NK-92 (cell line): Measurements from ENCODE around the gene HK2.

Source experiments
- DNase-seq: peaks from one replicate; lab custom pipeline; 2025; ENCODE audit not compliant: unreplicated experiment; lab: John Stamatoyannopoulos, UW

The HK2 gene

DNA sequence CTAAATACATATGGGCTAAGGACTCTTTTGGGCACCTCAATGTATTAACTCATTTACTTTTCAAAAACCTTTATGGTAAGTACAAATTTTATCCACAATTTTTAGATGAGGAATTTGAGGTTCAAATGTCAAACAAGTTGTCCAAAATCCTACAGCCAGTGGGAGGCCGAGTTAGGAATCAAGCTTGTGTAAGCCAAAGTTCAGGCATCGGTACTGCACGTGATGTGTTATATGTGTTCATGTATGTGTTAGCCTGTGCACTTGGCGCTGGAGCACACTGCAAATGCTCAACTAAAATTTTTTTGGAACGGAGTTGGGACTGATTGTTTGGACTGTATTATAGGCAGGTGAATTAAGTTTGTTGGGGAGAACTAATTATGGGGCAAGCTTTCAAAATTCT, 22.7 kb downstream of the HK2 start:
- DNase-seq, result no peak

DNA sequence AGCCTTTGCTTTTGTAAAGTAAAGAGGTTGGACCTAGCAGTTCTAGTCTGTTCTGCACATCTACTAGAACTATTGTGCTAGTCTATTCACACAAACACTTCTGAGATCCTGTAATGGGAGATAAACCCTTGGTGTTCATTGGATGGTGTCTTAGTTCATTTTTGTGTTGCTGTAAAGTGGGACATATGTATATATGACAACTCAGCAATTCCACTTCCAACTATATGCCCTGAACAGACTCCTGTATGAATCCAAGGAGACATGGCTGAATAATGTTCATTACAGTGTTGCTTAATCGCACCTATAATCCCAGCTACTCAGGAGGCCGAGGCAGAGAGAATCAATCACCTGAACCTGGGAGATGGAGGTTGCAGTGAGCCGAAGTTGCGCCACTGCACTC, 23.3 kb downstream of the HK2 start:
- DNase-seq, result no peak

DNA sequence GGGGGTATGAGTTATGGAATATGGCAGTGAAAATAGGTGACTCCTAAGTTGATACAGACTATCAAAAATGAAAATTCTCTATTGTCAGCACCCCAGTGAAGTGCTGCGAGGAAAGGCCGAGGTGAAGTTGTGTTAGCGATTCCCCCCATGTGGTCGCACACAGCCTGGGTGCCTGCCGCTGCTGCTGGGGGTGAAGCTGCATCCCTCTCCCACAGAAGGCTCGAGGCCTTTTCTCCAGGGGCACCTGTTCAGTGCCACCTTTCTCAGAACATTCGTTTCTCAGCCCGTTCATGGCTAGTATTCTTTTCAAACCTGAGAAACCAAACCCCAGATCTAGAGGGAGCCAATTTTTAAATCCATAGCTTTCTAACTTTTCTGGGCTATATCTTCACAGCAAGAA, 23.8 kb downstream of the HK2 start:
- DNase-seq, result no peak

DNA sequence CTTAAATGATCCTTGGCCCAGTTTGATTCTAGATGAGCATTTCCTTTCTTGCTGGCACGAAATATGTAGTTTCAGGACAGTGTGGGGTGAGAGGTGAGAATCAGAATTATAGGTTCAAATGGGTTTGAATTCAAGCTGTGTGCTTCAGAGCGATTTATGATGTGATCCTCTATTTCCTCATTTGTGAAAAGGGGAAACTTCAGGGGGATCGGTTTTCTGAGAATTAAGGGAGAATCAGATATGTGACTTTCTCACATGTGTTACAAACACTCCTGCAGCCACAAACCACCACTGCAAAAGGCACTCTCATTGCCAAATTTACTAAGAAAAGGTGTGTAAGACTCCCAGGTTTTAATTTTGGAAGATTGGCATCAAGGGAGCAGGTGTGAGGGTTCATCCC, 24.4 kb downstream of the HK2 start:
- DNase-seq, result no peak

DNA sequence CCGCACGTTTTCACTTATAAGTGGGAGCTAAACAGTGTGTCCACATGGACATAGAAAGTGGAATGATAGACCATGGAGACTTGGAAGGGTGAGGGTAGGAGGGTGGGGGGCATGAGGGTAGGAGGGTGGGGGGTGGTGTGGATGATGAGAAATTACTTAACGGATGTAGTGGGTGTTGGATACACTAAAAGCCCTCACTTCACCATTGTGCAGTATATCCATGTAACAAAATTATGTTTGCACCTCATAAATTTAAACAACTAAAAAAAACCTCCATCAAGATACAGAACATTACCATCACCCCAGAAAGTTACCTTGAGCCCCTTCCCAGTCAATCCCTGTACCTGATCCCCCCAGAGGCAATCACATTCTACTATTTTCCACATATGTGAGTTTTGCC, 26.2 kb downstream of the HK2 start:
- DNase-seq, result no peak

DNA sequence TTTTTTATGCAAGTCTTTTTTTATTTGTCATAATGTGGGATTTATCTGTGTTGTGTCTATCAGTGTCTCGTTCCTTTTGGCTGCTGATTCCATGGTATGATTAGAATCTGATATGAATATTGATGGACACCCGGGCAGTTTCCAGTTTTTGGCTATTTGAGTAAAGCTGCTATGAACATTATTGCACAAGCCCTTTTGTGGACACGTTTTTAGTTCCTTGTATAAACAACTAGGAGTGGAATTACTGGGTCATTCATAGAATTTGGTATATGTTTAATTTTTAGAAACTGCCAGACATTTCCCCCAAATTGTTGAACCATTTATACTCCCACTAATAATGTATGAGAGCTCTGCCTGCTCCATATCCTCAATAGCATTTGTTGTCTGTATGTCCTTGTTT, 26.6 kb downstream of the HK2 start:
- no peak for DNase-seq

DNA sequence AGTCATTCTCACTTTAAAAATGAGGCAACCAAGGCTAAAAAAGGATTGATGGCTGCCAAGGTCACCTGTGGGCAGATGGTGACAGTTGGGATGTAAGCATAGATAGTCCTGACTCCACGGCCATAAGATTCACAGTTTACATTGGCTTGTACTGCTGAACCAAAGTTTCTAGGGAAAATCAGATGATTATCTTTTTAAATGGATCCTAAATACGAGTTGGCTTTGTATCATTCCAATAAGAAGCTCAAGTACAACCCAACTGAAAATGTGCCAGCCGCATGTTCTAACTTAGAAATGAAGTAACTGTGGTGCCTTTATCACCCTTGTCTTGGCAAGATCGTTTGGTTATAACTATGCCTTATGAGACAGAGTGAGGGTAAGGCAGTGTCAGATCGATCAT, 27.6 kb downstream of the HK2 start:
- no peak for DNase-seq

DNA sequence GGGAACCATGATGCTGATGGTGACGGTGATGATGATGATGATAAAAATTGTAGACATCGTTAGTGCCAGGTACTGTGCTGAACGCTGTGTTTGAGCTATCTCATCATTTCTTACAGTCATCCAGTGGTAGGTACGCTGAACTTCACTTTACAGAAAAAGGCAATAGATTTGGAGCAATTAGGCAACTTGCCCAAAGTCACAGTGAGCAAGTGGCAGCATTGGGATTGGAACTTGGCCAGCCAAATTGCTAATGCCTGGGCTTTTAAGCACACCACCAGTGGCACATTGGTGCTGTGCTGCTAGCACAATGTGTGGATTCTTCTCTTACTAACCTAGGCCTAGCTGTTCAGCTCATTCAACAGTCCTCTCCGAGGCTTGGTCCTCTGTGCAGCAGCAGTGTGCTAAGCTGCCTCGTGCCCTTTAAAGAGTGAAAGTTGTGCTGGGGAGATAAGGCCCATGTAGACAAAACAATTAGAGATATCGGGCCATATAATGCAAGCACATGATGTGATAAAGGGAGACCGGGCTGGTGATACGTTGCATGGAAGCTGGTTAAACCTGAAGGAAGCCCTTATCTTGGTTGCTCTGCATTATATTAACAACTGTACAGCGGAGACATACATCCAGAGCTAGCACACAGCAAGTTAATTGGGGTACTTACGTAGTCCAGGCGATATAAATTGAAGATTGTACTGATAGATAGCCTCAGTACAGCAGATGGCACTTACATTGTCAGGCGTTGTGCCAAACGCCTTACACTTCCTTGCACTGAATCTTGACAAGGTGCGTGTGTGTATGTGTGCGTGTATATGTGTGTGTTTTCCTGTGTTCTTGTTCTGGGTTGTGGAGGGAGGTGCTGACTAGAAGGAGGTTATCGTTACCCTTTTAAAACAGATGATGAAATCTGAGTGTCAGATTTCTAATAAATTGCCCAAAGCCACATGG, 28.4 kb downstream of the HK2 start:
- no peak for DNase-seq

DNA sequence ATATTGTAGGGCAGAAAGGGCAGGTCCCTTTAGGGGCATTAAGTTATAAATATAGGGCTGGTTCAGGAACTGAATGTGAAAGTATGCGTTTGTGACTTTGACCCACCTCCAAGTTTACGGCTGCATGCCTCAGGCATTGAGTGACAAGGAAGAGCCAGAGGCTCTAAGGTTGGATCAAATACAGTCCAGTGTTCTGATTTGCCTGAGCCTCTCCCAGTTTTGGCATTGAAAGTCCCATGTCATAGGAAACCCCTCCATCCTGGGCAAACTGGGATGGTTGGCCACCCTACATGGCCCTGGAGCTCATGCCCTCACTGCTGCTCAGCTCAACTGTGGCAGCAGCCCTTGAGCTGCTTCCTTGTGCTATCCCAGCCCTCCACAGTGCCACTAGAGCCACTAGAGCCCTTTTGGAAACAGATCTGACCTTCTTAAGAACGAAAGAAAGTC, 29.9 kb downstream of the HK2 start:
- no peak for DNase-seq

DNA sequence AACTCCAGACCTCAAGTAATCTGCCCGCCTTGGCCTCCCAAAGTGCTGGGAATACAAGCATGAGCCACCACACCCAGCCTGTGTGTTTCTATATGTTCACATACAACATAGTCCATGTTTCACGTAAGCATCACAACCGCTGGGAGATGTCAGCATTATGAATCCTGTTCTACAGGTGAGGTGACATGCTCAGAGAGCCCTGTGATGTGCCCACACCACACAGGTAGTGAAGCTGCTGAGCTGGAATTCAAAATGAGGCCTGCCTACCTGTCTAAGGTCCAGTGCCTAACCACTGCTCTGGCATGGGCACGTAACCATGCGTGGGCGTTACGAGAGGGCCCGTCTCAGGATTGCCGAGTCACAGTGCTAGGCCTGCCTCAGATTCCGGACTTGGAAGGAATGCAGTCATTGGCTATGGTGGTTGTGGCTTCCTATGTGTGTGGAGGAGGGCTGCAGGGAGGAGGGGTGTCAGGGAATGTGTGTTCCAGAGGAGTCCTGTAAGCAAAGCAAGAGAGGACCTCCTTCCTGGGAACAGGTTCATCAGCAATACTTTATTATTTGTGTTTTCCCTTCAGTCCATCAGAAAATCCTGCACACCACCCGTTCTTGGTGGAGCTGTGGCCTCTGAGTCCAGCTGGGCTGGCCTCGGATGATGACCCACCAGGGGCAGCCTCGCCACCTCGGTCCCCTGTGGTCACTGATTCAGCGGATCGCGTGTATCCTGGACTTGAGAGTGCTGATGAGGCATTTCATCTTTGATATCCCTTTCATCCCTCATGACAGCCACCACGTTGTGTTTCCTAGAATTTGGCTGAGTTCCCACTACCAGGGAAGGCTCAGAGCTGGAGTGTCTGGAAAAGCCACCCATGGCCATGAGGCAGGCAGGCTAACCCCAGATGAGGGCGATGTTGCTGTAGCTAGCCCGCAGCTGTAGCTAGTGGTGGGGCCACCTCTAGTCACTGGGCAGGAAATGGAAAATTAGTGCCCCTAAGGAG, 31.1 kb downstream of the HK2 start:
- no peak for DNase-seq

DNA sequence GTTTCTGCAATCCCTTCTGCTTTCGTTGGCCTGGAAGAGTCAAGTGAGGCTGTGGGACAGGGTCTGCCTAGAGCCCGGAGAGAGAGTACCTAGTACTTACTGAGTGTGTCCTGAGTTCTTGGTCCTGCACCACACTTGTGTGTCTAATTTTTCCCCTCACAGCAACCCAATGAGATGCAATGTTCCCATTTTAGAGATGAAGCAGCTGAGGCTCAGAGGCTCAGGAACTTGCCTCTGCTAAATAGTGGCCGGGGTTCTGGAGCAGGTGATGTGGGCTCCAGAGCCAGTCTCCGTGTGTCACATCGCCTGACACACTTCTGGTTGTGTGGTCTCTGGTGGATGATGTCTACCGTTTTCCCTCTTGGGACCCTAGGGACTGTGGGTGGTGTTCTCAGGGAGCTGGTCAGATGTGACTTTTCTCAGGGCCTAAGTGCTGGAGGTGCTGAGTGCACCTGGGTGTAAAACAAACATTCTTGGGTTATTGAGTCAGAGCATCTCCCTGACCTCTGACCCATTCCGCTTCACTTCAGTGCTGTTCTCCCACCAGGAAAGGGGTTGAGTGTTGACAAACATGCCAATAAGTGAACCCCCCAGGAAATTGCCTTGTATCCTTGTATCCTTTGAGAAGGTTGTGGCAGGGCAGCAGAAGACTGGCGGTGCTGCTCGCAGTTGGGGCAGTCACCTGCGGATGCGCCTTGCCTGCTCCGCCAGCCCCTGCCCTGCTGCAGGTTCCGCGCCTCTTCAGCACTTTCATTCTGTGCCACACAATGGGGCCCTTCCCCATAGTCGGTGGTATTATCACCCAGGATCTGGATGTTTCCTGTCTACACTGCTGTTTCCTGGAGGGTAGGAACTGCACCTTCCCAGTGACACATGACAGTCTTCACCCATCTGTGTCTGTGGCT, 32.1 kb downstream of the HK2 start:
- DNase-seq, result no peak

DNA sequence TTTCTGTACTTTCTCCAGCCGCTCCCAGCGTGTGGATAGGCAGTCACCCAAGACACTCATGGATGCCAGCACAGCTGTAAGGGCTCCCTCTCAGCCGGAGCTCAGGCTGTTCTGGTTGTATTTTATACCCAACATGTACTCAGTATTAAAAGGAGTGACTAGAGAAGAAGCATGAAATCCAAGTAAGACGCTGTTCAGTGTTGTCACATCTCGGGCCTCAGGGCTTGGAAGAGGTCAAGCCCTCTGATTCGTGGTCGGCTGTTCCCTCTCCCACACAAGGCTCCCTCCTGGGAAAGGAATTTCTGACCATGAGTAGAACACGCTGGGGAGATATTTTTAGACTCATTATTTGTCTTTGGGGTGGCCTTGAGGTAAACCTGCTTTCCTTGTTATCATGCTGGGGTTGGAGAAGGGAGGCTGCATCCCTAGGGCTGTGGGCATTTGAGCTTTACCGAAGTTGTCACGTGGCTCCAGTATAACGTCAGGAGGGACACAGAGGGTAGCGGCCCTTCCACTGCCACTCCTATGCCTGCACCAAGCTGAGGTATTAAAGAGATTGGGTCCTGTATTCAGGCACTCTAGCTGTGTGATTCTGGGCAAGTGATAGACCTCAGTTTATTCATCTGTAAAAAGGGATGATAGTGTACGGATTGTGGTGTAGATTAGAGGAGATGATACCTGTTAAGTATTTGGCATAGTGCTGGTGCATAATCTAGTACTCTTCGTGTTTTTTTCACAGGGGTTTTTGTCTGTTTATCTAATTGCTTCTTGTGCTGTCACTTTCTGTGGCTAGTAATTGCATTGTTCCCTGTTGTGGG, 34.1 kb downstream of the HK2 start:
- DNase-seq, result no peak

DNA sequence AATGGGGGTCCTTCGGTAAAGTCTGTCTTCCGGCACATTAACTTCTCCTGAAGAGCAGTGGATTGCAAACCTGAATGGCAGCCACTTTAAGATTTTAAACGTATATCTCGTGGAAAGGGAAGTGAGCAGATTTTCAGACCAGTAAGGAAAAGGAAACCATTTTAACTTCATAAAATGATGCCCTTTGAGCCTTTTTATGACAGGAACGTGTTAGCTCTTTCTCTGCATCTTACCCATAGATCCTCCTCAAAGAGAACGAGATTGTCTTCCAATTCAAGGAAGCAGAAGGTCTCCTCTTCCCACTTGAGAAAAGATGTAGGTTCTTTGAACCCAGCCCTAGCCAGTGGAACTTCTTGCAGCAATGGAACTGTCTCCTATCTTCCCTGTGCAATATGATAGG, 35.6 kb downstream of the HK2 start:
- no peak for DNase-seq

DNA sequence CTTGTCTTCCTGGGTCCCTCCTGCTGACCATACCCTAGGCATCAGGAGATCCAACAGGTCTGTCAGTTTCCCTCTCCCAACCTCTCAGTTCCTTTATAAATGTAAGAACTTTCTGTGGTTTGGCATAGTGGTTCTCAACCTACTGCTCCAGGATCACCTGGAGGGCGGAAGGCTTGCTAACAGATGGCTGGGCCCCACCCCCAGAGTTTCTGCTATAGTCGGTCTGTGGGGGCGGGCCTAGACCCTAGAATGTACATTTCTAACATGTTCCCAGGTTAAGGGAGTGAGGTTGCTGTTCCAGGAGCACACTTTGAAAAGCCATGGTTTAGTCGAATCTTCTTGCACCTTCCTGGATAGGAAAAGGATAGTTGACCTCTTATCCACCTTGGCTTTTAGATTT, 37.0 kb downstream of the HK2 start:
- no peak for DNase-seq

DNA sequence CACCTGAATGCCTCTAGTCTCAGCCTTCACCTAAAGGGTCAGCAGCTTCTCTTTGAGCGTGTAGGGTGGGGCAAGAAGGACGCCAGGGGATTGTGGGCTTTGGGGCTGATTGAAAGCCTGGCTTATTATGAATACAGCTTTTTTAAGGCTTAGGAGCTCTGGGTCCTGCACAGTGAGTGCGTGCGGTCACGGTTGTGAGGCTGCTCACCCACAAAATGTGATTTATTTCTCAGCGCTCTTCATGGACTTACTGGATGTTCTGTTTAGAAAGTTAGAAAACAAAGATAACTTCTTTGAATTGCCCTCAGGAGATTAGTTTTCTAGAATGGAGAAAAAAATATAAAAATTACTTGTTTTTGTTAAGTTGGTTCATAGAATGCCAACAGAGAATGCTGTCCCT, 37.5 kb downstream of the HK2 start:
- no peak for DNase-seq

DNA sequence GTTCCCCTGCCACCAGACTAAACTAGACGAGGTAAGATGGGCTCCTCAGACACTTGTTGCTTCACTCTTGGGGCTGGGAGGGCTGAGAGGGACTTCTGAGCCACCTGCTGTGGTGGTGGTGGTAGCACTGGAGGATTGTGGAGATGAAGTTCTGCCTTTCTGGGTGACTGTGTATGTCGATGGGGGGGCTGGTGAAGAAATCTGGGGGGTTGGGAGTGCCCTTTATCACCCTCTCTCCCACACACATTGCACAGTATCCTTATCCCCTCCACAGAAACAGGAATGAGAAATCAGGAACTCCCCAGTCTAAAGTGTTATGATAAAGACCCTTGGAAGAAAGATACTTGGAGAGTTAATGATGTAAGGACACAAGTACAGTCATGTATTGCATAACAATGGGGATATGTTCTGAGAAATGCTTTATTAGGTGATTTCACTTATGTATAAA, 38.5 kb downstream of the HK2 start:
- DNase-seq, result no peak

DNA sequence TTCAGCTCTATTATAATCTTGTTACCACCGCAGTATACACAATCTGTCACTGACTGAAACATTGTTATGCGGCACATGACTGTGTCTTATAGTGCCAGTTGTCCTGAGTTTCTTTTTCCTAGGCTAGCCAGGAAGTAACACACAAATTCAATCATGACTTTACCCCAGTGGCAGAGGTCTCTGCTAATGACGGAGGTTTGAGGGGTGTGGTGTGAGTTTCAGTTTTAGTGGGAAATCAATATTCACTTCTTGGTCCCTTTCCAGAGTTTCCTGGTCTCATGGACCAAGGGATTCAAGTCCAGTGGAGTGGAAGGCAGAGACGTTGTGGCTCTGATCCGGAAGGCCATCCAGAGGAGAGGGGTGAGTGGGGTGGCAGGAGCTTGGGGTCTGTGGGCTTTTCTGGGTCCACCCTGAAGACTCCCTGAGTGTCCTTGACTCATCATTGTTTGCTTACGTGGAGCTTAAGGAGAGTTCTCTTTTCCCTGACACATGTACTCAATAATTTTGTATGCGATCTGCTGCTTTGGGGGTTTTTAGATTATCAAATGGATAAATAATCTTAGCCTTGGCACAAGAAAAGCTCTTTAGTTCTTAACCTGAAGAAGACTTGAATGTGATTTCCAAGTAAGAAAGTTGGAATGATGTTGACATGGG, 39.2 kb downstream of the HK2 start:
- DNase-seq, result no peak

DNA sequence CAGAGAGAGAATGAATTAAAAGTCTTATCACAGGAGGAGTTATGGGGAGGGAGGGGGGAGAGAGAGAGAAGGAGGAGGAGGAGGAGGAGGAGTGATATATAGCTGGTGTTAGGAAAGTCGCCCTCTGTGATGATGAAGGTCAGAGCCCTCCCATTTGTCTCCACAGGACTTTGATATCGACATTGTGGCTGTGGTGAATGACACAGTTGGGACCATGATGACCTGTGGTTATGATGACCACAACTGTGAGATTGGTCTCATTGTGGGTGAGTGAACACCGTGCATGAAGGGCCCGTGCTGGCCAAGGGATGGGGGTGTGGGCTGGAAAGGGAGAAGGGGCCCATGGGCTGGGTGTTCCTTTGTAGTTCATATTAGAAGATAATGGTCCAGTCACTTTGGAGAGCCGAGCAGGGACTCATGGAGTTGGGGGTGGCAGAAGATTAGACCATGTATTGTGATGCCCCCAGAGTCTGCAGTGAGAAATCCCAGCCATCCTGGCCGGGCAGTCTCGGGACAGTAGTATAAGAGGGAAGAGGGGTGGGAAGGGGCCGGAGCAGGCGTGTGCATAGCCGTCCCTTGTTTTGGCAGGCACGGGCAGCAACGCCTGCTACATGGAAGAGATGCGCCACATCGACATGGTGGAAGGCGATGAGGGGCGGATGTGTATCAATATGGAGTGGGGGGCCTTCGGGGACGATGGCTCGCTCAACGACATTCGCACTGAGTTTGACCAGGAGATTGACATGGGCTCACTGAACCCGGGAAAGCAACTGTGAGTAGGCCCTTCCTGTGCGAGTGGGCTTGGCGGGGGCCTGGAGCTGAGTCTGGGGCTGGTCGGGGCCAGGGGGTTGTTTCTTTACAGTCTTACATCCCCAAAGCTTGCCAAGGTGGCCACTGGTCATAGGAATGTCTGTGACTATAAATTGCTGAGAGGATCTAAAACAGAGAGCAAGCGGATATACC, 40.0 kb downstream of the HK2 start:
- no peak for DNase-seq
